NCI-H2227 treated with DMSO at 0.1 percent for 48 hours (cell line): ENCODE measurements around the gene ZBTB45.
"Not testable (repeated sequence)": the region's sequence is repeated elsewhere in the genome, so short reads cannot be mapped to it uniquely, and the experiment has no call there.

Experiments
- DNase-seq: peaks from one replicate; lab custom pipeline; 2025; lab: John Stamatoyannopoulos, UW

ZBTB45 gene

DNA sequence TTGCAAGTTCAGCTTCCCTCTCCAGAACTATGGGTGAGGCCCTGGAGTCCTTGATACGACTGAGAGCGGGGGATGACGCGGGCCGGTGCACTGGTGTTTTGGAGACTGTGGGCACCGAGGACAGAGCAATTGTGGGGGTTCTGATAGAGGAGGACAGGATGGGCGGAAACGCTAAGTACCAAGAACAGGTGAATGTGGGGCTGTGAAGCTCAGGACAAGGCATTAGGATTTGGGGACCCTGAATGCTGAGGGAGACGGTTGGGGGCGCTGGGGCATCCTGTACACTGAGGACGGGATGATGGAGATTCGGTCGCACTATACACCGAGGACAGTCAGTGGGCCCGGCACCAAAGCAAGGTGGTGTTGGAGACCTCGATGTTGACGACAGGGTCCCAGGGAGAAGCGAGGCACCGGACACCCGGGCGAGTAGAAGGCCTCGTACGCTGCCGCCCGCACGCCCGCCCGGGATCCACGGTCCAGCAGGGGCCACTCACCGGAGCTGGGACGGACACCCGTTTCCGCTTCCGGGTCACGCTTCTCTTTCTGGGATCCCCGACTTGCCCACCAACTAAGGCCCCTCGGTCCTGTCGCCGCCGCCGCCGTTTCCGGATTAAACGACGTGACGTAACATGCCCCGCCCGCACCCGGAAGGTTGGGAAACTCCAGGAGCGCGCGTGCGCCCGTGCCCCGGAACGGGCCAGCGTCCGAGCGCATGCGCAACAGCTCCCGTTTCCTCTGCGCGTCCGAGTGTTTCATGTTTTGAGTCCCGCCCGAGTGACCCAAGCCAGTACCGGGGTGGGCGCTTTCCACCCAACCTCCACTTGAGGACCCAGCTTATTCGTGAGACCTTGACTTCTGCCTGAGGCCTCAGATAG lies 35.1 kb upstream of the ZBTB45 start, which contains the start of gene CHMP2A:
Gene CHMP2A, minus strand, starts transcription at position 612 of the 875 bp plus-strand sequence. CDS start 893 bp downstream, outside the sequence.
- no peak for DNase-seq

DNA sequence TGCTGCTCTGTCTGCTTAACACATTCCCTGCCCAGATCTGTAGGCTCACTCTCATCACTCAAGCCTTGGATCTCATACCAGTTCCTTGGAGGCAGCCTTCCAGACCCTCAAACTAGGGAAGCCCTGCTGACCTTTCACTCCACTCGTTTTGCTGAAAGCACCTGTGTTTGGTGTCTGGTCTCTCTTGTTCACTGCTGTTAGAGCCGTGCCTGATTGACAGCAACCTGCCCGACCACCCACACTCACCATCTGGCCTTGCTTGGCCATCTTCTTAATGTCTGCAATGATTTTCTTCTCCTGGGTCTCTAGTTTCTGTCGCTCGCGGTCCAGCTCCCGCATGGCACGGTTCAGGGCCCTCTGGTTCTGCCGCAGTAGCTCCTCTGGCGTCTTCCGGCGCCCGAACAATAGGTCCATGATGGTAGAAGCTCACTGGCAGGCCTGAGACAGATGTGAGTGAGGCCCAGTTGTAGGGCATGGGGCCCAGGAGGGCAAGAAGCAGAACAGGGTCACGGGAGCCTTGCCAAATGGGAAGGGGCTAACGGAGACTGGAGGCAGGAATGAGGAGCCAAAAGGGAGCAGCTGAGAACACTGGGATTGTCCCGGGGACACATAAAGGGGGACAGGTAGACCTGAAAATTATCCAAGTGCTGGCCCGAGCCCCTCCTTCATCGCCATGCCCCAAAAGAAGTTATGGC lies 34.3 kb upstream of the ZBTB45 start:
- no peak for DNase-seq

DNA sequence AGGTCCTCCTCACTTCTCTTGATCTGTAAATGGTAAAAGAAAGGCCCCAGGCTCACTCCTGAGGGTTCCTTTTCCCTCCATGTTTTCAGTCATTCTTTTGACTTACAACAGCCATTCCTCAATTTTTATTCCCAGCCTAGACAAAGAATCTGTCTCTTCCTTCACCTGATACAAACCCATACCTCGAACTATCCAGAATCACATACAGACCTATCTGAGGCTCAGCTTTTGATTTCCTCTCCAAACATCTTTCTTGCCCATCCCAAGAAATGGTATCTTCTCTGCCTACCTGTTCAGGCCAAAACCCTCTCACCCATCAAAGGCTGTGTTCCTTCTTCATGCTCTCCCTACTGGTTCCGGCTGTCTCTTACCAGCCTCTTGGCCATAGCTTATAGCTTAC lies 33.0 kb upstream of the ZBTB45 start:
- DNase-seq: no peak

DNA sequence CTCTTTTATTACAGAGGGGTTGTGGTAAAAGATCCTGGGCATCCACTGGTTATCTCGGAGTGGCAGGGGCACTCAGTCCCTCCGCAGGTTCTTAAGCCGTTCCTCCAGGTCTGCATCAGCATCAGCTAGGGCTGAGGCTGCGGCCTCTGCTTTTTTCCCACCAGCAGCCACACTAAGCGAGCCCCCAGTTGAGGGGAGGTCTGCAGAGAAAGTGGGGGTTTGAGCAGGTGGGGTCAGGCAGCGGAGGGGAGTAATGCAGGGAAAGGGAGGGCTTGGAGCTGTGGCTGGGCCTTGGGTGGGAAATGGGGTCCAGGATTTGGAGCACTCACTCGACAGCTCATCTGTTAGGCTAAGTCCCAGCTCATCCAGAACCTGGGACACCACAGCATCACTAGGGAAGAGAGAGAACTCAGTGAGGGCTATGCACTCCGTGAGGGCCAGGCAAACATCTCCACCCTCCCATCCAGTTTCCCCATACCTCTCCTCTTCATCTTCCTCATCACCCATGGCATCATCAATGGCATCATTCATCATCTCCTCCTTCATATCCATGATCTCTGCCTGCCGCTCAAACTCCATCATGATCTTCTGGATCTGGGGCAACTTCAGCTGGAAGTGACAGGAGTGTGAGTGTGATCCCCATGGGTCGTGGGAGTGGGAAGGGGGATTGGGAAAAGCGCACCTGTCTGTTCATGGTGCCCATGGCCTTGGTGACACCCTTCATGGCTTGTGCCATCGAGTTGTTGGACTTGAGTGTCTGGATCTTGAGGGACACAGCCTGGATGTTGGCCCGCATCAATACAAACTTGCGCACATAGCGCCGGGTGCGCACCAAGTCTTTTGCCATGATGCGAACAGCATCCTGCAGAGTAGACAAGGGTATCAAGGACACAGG lies 32.2 kb upstream of the ZBTB45 start:
- DNase-seq: no peak

DNA sequence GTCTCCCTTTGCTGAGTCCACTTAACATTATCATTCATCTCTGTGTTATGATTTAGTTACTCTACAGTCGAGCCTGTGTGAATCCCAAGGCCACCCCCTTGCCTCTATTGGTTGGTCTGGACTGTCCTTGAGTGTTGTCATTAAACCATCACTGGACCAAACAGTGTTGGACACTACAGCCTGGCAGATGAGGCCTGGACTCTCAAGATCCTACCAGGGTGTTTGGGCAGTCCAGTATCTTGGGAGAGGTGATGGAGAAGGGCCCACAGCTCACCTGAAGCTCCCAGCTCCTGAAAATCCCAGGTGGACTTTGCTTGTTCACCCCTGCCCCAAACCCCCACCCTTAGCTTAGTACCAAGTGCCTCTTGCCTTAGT lies 31.5 kb upstream of the ZBTB45 start:
- DNase-seq: no peak

DNA sequence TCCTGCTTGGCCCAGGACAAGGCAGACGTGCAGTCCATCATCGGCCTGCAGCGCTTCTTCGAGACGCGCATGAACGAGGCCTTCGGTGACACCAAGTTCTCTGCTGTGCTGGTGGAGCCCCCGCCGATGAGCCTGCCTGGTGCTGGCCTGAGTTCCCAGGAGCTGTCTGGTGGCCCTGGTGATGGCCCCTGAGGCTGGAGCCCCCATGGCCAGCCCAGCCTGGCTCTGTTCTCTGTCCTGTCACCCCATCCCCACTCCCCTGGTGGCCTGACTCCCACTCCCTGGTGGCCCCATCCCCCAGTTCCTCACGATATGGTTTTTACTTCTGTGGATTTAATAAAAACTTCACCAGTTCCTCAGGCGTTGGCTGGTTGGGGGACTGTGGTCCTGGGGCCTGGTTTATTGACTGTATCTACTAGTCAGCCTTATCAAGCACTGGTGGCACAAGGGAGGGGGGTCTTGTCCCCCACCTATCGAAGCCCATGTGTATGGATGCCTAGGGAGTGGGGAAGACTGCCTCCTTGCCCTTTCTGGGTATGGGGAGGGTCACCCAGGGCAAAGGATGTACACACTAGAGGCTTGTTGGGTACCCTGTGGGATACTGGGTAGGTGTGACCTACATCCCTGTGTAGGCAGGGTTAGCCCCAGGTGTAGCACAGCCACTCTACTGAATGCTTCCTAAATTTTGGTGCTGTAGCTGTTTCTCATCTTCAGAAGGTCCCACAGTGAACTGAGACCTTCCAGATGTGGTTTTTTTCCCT lies 30.9 kb upstream of the ZBTB45 start:
- no peak for DNase-seq

DNA sequence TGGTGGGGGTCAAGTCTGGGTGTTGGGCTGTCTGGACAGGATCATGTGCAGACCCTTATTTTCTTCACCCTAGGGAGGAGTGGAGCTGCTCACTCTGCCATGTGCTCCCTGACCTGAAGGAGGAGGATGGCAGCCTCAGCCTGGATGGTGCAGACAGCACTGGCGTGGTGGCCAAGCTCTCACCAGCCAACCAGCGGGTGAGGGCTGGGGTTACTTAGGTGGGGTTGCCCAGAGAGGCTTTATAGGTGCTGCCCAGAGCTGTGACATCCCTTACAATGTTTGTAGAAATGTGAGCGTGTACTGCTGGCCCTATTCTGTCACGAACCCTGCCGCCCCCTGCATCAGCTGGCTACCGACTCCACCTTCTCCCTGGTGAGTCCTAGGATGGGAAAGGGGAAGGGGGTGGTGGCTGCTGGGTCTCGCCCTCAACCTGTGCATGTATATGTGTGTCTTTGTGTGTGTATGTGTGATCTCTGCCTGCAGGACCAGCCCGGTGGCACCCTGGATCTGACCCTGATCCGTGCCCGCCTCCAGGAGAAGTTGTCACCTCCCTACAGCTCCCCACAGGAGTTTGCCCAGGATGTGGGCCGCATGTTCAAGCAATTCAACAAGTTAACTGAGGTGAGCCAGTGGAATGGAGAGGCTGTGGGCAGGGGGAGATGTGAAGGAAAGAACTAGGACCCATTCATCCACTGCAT lies 30.2 kb upstream of the ZBTB45 start:
- DNase-seq: no peak

DNA sequence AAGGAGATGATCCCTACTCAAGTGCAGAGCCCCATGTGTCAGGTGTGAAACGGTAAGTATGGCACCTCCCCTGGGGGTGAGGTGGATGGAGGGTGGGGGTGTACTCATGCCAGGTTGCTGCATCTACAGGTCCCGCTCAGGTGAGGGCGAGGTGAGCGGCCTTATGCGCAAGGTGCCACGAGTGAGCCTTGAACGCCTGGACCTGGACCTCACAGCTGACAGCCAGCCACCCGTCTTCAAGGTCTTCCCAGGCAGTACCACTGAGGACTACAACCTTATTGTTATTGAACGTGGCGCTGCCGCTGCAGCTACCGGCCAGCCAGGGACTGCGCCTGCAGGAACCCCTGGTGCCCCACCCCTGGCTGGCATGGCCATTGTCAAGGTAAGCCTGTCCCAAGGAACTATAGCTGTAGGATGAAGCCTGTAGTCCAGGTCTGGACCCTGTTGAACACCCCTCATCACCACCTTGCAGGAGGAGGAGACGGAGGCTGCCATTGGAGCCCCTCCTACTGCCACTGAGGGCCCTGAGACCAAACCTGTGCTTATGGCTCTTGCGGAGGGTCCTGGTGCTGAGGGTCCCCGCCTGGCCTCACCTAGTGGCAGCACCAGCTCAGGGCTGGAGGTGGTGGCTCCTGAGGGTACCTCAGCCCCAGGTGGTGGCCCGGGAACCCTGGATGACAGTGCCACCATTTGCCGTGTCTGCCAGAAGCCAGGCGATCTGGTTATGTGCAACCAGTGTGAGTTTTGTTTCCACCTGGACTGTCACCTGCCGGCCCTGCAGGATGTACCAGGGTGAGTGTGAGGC lies 29.5 kb upstream of the ZBTB45 start:
- DNase-seq: no peak

DNA sequence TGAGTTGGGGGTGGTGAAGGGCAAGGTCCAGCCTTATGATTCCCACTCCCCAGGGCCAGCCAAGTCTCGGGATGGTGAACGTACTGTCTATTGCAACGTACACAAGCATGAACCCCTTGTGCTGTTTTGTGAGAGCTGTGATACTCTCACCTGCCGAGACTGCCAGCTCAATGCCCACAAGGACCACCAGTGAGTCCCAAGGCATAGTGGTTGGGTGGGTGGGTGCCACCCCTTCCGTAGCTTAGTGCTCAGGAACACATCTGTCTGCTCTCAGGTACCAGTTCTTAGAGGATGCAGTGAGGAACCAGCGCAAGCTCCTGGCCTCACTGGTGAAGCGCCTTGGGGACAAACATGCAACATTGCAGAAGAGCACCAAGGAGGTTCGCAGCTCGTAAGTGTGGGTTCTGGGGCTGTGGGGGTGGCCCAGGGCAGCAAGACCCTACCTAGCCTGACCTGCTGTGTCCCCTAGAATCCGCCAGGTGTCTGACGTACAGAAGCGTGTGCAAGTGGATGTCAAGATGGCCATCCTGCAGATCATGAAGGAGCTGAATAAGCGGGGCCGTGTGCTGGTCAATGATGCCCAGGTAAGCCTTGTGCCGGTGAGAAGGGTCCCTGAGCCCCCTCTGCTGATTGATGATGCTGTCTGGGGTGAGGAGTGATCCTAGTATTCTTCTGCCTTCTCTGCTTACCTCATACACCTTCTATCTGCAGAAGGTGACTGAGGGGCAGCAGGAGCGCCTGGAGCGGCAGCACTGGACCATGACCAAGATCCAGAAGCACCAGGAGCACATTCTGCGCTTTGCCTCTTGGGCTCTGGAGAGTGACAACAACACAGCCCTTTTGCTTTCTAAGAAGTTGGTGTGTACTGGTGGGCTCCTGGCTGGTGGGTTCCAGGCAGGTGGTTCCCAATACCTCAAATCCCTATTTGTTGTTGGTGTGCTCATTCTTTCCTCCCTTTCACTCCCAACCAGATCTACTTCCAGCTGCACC lies 28.0 kb upstream of the ZBTB45 start:
- DNase-seq: no peak

DNA sequence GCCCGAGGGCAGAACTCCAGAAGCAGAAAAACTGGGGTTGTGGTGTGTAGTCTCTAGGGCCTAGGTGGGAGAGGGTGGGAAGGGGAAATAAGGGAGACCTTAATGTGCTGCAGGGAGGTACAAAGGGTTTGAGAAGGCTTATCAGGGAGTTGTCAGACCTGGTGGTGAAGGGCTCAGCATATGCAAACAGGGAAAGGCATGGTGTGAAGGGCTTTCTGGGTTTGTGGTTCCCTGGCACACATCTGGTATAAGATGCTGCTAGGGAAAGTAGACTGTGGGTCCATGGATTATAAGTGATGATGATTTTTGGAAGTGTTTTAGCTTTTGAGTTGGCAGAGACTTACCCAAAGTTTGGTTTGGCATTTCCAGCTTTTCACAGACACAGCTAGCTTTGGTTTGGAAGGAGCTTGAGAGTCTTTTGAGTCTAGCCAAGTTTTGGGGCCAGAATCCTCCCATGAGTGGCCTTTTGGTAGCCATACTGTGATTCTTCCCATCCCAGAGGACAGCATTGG lies 26.5 kb upstream of the ZBTB45 start:
- no peak for DNase-seq

DNA sequence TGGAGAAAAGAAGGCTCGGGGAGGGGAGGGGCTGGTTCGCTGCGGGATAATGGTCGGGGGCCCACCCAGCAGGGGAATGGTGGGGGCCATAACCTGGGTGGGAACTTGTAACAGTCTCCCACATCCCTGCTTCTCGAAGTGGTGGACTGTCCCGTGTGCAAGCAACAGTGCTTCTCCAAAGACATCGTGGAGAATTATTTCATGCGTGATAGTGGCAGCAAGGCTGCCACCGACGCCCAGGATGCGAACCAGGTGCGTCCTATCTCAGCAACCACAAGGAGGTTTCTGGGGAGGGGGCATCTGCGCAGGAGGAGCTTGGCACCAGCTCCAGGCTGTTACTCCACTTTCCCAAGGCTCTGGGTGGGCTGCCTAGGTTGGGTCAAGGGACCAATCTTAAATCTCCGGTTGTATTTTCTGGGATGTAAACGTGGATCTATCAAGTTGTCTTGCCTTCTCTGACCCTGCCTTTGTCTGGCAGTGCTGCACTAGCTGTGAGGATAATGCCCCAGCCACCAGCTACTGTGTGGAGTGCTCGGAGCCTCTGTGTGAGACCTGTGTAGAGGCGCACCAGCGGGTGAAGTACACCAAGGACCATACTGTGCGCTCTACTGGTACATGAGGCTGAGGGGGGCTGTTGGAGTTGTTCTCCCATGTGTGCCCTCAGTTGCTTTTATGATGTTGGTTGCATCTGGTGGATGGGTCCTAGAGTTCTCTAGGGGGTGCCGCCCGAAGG lies 25.8 kb upstream of the ZBTB45 start:
- DNase-seq: no peak

DNA sequence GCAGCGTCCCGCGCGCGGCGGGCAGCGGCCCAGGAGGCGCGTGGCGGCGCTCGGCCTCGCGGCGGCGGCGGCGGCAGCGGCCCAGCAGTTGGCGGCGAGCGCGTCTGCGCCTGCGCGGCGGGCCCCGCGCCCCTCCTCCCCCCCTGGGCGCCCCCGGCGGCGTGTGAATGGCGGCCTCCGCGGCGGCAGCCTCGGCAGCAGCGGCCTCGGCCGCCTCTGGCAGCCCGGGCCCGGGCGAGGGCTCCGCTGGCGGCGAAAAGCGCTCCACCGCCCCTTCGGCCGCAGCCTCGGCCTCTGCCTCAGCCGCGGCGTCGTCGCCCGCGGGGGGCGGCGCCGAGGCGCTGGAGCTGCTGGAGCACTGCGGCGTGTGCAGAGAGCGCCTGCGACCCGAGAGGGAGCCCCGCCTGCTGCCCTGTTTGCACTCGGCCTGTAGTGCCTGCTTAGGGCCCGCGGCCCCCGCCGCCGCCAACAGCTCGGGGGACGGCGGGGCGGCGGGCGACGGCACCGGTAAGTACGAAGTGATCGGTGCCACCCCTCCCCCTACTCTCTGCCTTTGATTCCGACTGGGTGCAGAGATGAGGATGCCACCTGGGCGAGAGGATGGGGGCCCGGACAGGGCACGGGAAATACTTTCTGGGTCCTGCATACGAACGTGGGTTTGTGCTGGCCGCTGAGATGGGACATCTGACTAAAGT lies 25.1 kb upstream of the ZBTB45 start:
- no peak for DNase-seq

DNA sequence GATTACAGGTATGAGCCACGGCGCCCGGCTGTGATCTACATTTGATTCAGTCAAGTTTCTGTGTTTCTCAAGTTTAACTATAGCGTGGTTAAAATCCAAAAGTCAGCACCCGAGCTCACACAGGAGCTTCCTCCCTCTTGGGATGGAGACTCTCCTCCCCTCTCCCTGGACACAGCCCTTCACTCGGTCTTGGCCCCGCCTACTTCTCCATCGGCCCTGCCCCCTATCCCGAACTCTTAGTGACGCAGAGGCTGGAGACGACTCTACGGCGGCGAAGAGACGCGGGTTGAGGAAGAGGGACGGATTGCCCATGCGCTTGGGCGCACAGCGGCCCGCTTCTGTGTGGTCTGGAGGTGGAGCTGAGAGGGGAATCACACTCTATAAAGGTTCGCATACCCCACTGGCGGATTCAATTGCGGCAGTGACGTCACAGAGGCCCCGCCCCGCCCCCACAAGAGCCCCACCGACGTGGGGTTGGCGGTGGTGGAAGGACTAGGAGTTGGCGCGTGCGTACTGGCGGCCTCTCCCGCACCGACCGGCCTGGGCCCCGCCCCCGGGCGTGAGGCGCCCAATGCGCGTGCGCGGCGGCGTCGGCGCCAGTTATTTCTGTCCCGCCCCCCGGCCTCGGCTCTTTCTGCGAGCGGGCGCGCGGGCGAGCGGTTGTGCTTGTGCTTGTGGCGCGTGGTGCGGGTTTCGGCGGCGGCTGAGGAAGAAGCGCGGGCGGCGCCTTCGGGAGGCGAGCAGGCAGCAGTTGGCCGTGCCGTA lies 24.4 kb upstream of the ZBTB45 start, which contains the start of gene TRIM28:
Gene TRIM28, plus strand, starts transcription at position 239 of the 765 bp plus-strand sequence. CDS start 694 bp downstream, outside the sequence.
- DNase-seq: no peak

DNA sequence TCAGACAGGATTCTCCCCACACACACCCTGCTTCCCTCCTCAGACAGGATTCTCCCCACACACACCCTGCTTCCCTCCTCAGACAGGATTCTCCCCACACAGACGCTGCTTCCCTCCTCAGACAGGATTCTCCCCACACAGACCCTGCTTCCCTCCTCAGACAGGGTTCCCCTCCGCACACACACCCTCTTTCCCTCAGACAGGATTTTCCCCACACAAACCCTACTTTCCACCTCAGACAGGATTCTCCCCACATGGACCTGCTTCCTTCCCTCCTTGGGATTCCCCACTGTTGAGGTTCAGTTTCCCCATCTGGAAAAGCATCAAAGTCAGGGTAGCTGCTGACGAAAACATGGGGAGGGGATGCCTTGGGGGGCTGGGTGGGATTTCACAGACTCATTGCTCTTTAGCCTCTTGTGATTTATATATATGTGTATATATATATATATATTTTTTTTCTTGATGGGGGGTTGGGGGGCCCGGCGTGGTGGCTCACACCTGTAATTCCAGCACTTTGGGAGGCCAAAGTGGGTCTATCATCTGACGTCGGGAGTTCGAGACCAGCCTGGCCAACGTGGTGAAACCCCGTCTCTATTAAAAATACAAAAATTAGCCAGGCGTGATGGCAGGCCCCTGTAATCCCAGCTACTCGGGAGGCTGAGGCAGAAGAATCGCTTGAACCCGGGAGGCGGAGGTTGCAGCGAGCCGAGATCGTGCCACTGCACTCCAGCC lies 23.2 kb upstream of the ZBTB45 start:
- not testable (repeated sequence) for DNase-seq

DNA sequence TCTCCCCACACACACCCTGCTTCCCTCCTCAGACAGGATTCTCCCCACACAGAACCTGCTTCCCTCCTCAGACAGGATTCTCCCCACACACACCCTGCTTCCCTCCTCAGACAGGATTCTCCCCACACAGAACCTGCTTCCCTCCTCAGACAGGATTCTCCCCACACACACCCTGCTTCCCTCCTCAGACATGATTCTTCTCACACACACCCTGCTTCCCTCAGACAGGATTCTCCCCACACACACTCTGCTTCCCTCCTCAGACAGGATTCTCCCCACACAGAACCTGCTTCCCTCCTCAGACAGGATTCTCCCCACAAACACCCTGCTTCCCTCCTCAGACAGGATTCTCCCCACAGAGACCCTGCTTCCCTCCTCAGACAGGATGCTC lies 19.6 kb upstream of the ZBTB45 start:
- DNase-seq: not testable (repeated sequence)
